ENCODE data around the gene TNIK.

TNIK gene

GRCh38 chr3:171353423-171353822 lies 106.8 kb downstream of the TNIK start:
- TF ChIP-seq POLR2AphosphoS5 (IDR thresholded peaks at IDR 0.05; ENCODE audit: low read depth, low read length) = no peak
- TF ChIP-seq SIN3A (IDR thresholded peaks at IDR 0.05; ENCODE audit: borderline replicate concordance, insufficient read depth, low read length) = no peak
- no peak for TF ChIP-seq REST (IDR thresholded peaks at IDR 0.05; ENCODE audit: insufficient read depth in 1 of 2, low read depth in 2 of 2, low read length in 2 of 2)
- TF ChIP-seq TAF1 (IDR thresholded peaks at IDR 0.05; ENCODE audit: borderline replicate concordance, insufficient read depth, low read length) = no peak
- TF ChIP-seq FOXP2 (optimal IDR thresholded peaks at IDR 0.05; ENCODE audit: borderline replicate concordance, extremely low read depth, extremely low read length, insufficient read depth) = no peak

GRCh38 chr3:171352387-171352935 lies 107.7 kb downstream of the TNIK start:
- no peak for TF ChIP-seq TAF1 (IDR thresholded peaks at IDR 0.05; ENCODE audit: borderline replicate concordance, insufficient read depth, low read length)
- no peak for TF ChIP-seq SIN3A (IDR thresholded peaks at IDR 0.05; ENCODE audit: borderline replicate concordance, insufficient read depth, low read length)
- TF ChIP-seq REST (IDR thresholded peaks at IDR 0.05; ENCODE audit: insufficient read depth in 1 of 2, low read depth in 2 of 2, low read length in 2 of 2) = no peak
- no peak for TF ChIP-seq POLR2AphosphoS5 (IDR thresholded peaks at IDR 0.05; ENCODE audit: low read depth, low read length)
- TF ChIP-seq FOXP2 (optimal IDR thresholded peaks at IDR 0.05; ENCODE audit: borderline replicate concordance, extremely low read depth, extremely low read length, insufficient read depth) = no peak

- TF ChIP-seq REST (IDR thresholded peaks at IDR 0.05; ENCODE audit: insufficient read depth in 1 of 2, low read depth in 2 of 2, low read length in 2 of 2) = no peak
- TF ChIP-seq TAF1 (IDR thresholded peaks at IDR 0.05; ENCODE audit: borderline replicate concordance, insufficient read depth, low read length) = no peak
- no peak for TF ChIP-seq SIN3A (IDR thresholded peaks at IDR 0.05; ENCODE audit: borderline replicate concordance, insufficient read depth, low read length)
- no peak for TF ChIP-seq POLR2AphosphoS5 (IDR thresholded peaks at IDR 0.05; ENCODE audit: low read depth, low read length)
- no peak for TF ChIP-seq FOXP2 (optimal IDR thresholded peaks at IDR 0.05; ENCODE audit: borderline replicate concordance, extremely low read depth, extremely low read length, insufficient read depth)
Measured at GRCh38 chr3:171351676-171352075, 108.5 kb downstream of the TNIK start.

GRCh38 chr3:171350364-171350763 lies 109.8 kb downstream of the TNIK start:
- no peak for TF ChIP-seq REST (IDR thresholded peaks at IDR 0.05; ENCODE audit: insufficient read depth in 1 of 2, low read depth in 2 of 2, low read length in 2 of 2)
- no peak for TF ChIP-seq TAF1 (IDR thresholded peaks at IDR 0.05; ENCODE audit: borderline replicate concordance, insufficient read depth, low read length)
- no peak for TF ChIP-seq POLR2AphosphoS5 (IDR thresholded peaks at IDR 0.05; ENCODE audit: low read depth, low read length)
- TF ChIP-seq SIN3A (IDR thresholded peaks at IDR 0.05; ENCODE audit: borderline replicate concordance, insufficient read depth, low read length) = no peak
- no peak for TF ChIP-seq FOXP2 (optimal IDR thresholded peaks at IDR 0.05; ENCODE audit: borderline replicate concordance, extremely low read depth, extremely low read length, insufficient read depth)

GRCh38 chr3:171349392-171349791 lies 110.8 kb downstream of the TNIK start:
- 0 out of 2 replicates have a peak, but pooled peaks have one; percentile 19 for TF ChIP-seq POLR2AphosphoS5 (IDR thresholded peaks at IDR 0.05; ENCODE audit: low read depth, low read length)
- no peak for TF ChIP-seq SIN3A (IDR thresholded peaks at IDR 0.05; ENCODE audit: borderline replicate concordance, insufficient read depth, low read length)

Data from PFSK-1 (cell line).